GM10266 (cell line): ENCODE data around the gene LAMA4.

Experiments
- DNase-seq: peaks from one replicate; pipeline ENCODE4 v3.0.0; 2012; ENCODE audit errors: extremely low spot score
- TF ChIP-seq, protein P1 (sequence below): IDR thresholded peaks from 2 replicates; pipeline ENCODE4 v1.5.1; 2012; ENCODE audit warnings: mild to moderate bottlenecking, low read depth; ENCODE audit not compliant: control insufficient read depth, insufficient read depth; ENCODE audit errors: missing control alignments

Gene LAMA4

DNA sequence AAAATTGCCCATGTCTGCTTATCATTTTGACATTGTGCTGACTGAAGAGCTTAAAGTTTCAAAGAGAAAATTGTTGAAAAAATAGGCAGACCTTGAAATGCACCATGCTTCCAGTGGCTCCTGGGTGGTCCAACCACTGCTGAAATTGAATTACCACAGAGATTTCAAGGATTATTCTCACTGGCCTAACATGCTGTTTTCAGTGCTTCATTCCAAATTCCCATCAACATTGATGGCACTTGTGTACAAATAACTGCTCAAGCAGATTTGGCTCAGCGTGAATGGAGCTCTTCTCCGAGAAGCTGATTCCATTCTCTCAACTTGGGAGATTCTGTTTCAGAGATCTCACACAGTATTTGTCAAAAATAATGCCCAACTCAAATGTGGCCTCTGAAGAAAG is 75.5 kb downstream of the LAMA4 start:
- TF ChIP-seq, protein P1, sequence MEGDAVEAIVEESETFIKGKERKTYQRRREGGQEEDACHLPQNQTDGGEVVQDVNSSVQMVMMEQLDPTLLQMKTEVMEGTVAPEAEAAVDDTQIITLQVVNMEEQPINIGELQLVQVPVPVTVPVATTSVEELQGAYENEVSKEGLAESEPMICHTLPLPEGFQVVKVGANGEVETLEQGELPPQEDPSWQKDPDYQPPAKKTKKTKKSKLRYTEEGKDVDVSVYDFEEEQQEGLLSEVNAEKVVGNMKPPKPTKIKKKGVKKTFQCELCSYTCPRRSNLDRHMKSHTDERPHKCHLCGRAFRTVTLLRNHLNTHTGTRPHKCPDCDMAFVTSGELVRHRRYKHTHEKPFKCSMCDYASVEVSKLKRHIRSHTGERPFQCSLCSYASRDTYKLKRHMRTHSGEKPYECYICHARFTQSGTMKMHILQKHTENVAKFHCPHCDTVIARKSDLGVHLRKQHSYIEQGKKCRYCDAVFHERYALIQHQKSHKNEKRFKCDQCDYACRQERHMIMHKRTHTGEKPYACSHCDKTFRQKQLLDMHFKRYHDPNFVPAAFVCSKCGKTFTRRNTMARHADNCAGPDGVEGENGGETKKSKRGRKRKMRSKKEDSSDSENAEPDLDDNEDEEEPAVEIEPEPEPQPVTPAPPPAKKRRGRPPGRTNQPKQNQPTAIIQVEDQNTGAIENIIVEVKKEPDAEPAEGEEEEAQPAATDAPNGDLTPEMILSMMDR: no peak

DNA sequence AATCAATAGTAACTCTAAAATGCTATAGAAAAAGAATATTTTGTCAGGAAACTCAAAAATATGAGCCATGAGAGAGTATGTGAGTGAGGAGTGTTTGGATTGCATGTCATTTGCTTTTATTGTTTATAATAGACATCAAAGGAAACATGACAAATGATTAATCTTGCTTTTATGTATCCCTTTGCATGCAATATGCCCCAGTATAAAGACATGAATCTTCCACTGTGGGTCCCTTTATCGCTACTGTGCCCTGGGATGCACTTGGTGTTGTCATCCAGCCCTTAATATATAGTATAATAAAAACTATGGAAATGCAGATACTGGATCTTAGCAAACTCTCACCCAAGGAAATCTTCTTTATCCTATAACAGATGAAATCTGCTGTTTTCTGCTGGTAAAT is 77.3 kb downstream of the LAMA4 start:
- DNase-seq: no peak

More for the DNA sequence above, 75.5 kb downstream of the LAMA4 start:
- DNase-seq: no peak

DNA sequence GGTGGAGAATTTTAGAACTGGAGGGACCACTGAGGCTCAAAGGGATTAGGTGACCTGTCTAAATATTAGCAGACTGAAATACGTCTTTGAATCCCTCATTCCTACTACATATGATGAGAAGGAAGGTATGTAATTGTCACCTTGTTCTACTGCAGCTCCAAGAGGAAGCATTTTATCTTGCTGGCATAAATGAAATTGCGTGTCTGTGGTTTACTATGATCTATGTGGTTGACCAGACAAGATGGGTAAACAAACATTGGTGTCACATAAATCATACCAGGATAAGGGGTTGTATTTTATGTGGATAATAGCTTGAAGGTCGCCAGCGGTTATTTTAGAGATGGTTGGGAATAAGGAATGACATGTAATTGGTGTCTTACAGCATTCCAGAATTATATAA is 78.2 kb downstream of the LAMA4 start:
- TF ChIP-seq, protein P1: no peak
- DNase-seq: no peak

More for the DNA sequence above, 77.3 kb downstream of the LAMA4 start:
- TF ChIP-seq, protein P1: no peak

DNA sequence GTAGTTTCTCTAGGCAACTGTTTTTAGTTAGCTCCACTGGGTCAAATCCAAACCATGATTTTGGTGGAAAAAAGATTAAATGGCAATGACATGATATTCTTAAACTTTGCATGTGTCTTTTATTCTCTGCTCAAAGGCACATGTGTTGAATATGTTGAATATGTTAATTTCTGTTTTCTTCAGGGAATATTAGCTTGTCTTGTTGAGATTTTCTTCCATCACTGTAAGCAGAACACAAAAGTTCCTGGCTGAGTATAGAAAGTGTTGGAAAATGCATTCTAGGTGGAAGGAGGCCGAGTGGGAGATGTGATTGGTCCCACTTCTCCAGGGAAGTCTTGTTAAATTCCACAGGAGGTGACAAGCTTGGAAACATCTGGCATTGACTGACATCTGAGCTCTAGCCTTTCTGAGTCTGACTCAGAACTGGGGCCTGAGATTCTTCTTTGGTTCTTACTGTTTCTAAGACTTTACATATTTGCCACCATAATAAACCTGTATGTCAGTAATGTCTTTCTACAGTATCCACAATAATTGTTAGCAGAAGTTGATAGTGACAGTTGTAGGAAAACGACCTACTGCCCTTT is 81.1 kb downstream of the LAMA4 start:
- TF ChIP-seq, protein P1: no peak
- no peak for DNase-seq

DNA sequence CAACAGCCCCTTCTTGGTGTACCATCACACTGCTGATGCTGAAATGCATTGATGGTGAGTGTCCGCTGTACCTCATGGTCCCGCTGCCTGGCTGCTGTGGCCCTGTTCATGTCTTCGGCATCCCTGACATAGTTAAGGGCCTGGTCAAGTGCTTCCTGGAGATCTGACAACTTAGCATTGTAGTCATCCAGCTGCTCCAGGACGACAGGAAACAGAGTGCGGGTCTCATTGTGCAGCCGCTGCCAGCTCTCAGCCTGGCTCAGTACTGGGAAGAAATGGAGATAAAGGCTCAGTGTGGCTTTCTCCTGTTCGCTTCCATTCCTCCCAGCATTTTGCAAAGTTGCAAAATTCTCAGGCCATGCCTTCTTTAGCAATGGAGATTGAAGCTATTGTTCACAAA is 81.8 kb downstream of the LAMA4 start:
- DNase-seq: no peak
- TF ChIP-seq, protein P1: no peak

DNA sequence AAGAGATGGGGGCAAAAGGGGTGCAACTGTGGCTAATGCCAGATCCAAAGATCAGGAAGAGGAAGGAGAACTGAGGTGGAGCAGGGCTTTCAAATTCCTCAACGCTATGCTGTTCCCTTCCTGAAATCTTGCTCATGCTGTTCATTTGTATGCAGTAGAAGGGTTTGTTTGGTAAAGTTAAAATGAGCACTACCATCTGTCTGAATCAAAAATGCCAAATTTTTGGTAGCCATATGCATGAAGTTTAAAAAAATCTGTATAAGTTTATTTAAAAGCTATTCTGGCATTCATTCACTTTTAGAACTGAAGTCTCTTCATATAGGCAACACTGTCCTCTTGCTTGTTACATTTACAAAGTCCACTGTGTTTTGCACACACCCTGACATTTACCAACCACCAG is 84.8 kb downstream of the LAMA4 start:
- TF ChIP-seq, protein P1: no peak
- DNase-seq: no peak

DNA sequence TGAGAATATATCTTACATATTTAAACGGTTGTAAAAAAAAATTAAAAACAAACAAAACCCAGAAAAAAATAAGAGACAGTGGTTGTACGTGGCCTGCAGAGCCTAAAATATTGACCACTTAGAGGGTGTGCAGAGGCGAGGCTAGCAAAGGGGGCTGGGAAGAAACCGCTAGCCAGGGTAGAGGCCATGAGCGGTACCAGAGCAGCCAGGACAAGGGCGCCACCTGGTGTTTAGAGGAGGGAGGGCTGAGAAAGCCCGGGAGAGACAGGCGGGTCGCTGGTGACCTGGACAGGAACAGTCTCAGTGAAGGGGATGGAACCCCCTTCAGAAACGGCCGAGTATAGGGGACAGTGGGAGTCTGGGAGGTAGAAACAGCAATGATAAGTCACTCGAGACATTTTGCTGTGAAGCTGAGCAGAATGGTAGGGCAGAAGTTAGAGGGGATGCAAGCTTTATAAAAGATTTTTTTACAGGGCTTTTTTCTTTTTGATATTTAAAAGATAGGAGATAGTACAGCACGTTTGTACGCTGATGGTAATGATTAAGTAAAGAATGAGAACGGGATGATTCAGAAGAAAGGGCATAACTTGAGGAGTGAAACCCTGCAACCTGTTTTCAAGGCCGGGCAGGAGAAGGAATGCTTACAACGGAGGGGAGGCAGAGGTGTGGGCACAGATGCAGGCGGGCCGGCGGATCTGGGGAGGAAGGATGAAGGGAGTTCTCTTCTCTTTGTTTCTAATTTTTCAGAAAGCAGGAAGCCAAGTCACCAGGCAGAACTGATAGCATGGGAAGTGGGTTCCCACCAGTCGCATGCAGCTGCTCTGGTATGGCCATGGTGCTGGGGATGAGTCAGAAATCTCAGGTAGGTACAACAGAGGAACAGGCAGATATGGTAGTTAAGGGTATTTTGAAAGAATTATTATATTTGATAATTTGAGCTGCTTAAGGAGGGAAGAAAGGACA is 90.8 kb downstream of the LAMA4 start:
- peak; percentile 71 for DNase-seq
- TF ChIP-seq, protein P1: peak; percentile 90
